GM19467 (cell line): ENCODE results near the gene SLC26A11.
"Not testable (repeated sequence)": the region's sequence is repeated elsewhere in the genome, so short reads cannot be mapped to it uniquely, and the experiment has no call there.

ENCODE experiments used
- ATAC-seq: cut with Tn5 transposase; IDR thresholded peaks from one replicate; pipeline ENCODE4 v1.9.1; 2021; ENCODE audit warnings: mild to moderate bottlenecking, moderate library complexity; ENCODE audit not compliant: unreplicated experiment

Gene SLC26A11

GRCh38 chr17:80279895-80280294 lies 59.7 kb downstream of the SLC26A11 start:
- no peak for ATAC-seq

- no peak for ATAC-seq
Observed at GRCh38 chr17:80281516-80281915, 61.3 kb downstream of the SLC26A11 start.

GRCh38 chr17:80283116-80283852 lies 63.1 kb downstream of the SLC26A11 start:
- no peak for ATAC-seq

- no peak for ATAC-seq
Observed at GRCh38 chr17:80284631-80285030, 64.4 kb downstream of the SLC26A11 start.

- ATAC-seq, result no peak
Observed at GRCh38 chr17:80285237-80285920, 65.2 kb downstream of the SLC26A11 start.

GRCh38 chr17:80286638-80286960 lies 66.4 kb downstream of the SLC26A11 start:
- no peak for ATAC-seq

- ATAC-seq, result no peak
Observed at GRCh38 chr17:80287038-80287437, 66.8 kb downstream of the SLC26A11 start.

GRCh38 chr17:80287806-80288567 lies 67.8 kb downstream of the SLC26A11 start:
- ATAC-seq, result no peak

- ATAC-seq, result no peak
Observed at GRCh38 chr17:80289616-80290015, 69.4 kb downstream of the SLC26A11 start.

- no peak for ATAC-seq
Observed at GRCh38 chr17:80290156-80290555, 69.9 kb downstream of the SLC26A11 start.

GRCh38 chr17:80291260-80291659 lies 71.0 kb downstream of the SLC26A11 start:
- ATAC-seq, result no peak

GRCh38 chr17:80291691-80292487 lies 71.7 kb downstream of the SLC26A11 start:
- no peak for ATAC-seq

- ATAC-seq, result no peak
Observed at GRCh38 chr17:80292521-80292971, 72.3 kb downstream of the SLC26A11 start.

GRCh38 chr17:80294210-80294609 lies 74.0 kb downstream of the SLC26A11 start:
- ATAC-seq, result no peak

GRCh38 chr17:80294653-80295052 lies 74.4 kb downstream of the SLC26A11 start:
- no peak for ATAC-seq

- ATAC-seq, result no peak
Observed at GRCh38 chr17:80295146-80295545, 74.9 kb downstream of the SLC26A11 start.

GRCh38 chr17:80295559-80295958 lies 75.3 kb downstream of the SLC26A11 start:
- no peak for ATAC-seq

GRCh38 chr17:80296221-80296620 lies 76.0 kb downstream of the SLC26A11 start:
- ATAC-seq, result no peak

- ATAC-seq, result no peak
Observed at GRCh38 chr17:80297996-80298560, 77.9 kb downstream of the SLC26A11 start.

GRCh38 chr17:80299350-80300100 lies 79.3 kb downstream of the SLC26A11 start:
- not testable (repeated sequence) for ATAC-seq
